GM12892 (cell line): ENCODE measurements around the gene LY6G5C.
A peak's percentile ranks its signal among the peaks of the same experiment; 100 is the strongest.

Experiments
- DNase-seq: peaks from one replicate; pipeline ENCODE4 v3.0.0; 2011; ENCODE audit not compliant: insufficient read length
- FAIRE-seq: peaks from 2 replicates; lab custom pipeline; 2011; peaks lifted over from hg19 to GRCh38; lab: Jason Lieb, UNC
- POLR2A ChIP-seq: IDR thresholded peaks from 2 replicates; pipeline ENCODE4 v1.6.1; 2011; ENCODE audit warnings: low read depth, low read length, control low read depth
- POLR2AphosphoS5 ChIP-seq: IDR thresholded peaks from 2 replicates; pipeline ENCODE4 v1.6.1; 2011; ENCODE audit warnings: low read depth, low read length, control low read depth
- TAF1 ChIP-seq: IDR thresholded peaks from 2 replicates; pipeline ENCODE4 v1.6.1; 2011; ENCODE audit warnings: low read depth, mild to moderate bottlenecking, control low read depth, low read length, borderline replicate concordance

Gene LY6G5C

GRCh38 chr6:31663126-31663960 is 17.5 kb downstream of the LY6G5C start:
- TF ChIP-seq TAF1 (no peak), POLR2AphosphoS5 (no peak), POLR2A (no peak)
- DNase-seq = no peak
- FAIRE-seq = no peak

DNA sequence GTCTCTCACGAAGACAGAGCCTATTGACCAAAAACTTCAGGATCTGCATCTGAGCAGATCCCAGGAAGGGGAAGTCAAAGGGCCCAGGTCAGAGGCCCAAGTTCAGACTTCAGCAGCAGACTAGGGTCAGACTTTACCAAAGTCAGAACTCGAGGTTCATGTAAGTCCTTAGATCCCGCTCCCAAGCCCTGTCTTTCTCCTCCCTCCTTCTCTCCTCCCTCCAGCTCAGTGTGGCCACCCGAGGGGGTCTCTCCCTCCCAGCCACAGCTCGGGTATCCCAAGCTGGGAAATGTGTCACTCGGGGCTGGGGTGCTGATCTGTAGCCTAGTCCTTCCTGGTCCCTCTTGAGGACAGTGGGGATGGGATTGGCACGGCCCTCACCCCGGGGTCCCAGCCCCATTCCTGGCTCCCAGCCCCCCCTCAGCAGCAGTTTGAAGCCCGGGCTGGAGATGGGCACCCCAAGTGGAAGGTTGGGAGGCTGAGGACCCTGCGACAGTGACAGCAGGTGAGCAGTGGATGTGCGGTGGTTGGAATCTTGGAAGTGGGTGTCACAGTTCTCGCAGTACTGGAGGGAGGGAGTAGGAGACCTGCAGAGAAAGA is 18.6 kb downstream of the LY6G5C start:
- TF ChIP-seq TAF1 (no peak), POLR2A (no peak; the same call in 1 of the 2 replicates), POLR2AphosphoS5 (no peak)
- no peak for FAIRE-seq
- DNase-seq = no peak

GRCh38 chr6:31661262-31662123 is 19.4 kb downstream of the LY6G5C start:
- FAIRE-seq (no peak), DNase-seq (no peak)
- TF ChIP-seq TAF1 (no peak), POLR2AphosphoS5 (no peak), POLR2A (0 out of 2 replicates have a peak, but pooled peaks have one; percentile 1)

DNA sequence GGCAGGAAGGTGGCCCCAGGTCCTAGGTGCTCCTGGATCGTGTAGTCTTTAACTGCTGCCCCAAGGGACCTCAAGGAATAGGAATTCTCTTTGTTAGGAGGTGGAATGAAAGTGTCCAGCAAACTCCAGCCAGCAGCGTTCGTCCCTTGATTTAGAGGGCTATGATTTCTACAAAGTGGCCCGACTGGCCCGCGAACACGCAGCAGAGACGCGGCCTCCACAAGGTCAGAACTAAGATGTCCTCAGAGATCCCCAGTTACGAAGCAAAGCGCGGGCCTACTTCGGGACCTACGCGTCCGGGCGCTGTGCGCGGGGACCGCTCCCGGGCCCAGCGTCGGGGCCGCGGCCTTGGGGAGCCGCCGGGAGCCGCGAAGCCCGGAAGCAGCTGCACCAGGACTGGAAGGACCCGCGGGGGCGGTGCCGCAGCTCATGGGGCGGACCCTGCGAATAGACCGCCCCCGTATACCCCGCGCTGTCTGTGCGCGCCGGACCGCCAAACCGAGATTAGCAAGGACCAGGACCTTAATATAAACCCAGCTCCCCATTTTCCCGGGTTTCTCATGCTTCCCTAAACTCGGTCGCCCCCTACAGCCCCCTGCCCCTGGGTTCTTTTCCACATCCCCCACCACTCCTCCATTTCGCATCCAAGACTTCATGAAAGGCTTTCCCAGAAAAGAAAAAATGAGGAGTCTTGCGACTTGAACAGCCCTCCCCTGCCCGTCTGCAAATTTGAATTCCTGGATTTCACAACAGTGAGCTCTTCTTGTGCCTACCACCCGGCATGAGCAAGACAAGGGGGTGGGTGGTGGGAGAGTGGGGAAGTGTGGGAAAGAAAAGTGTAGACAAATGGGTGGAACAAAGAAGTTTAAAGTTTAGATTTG is 20.2 kb downstream of the LY6G5C start, which contains the start of gene C6orf47:
TSS of gene C6orf47 (minus strand) at position 398 of the 881 bp plus-strand sequence. CDS start 831 bp downstream, outside the sequence.
- TF ChIP-seq POLR2AphosphoS5 (peak; percentile 69; the same call in 1 of the 2 replicates), TAF1 (peak; percentile 53; the same call in 1 of the 2 replicates), POLR2A (peak; percentile 88)
- DNase-seq (peak; percentile 84), FAIRE-seq (peak; percentile 80)

DNA sequence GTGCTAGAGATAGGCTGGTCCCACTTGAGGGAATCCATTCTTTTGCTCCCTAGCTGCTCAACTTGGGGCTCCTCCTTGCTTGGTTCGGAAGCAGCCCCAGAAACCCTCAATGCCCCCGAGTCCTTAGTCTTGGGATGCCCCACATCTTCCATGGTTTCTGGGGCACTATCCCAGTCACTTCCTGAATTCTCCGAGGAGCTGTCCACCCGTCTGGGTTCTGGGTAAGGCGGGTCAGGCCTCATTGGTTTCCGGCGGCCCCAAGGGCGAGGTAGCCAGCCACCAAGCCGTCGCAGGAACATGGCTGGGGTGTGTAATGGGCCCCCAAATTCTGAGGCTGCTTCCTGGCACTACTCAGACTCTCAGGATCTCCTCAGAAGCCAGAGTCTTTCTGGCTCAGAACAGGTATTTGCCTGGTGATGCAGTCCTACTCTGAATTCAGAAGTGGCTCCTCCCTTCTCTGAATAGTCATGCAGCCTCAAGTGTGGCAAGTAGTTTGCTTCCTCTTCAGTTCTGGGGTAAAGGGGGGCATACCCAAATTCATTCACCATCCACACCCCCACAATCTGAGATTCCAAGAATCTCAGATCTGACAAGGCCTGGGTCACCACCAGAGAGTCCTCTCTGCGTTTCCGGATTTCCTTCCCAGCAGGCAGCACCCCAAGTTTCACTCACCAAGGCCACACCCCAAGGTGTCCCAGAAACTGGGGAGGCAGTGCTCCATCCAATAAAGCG is 21.1 kb downstream of the LY6G5C start:
- FAIRE-seq = peak; percentile 38
- TF ChIP-seq POLR2AphosphoS5 (no peak), TAF1 (no peak), POLR2A (no peak)
- DNase-seq = no peak

- FAIRE-seq = no peak
Observed at GRCh38 chr6:31658983-31659648, 21.8 kb downstream of the LY6G5C start.

GRCh38 chr6:31658158-31658688 is 22.6 kb downstream of the LY6G5C start:
- TF ChIP-seq POLR2AphosphoS5 (0 out of 2 replicates have a peak, but pooled peaks have one; percentile 17), TAF1 (no peak)
- no peak for FAIRE-seq
- DNase-seq = no peak

More at GRCh38 chr6:31658983-31659648, 21.8 kb downstream of the LY6G5C start:
- no peak for DNase-seq
- TF ChIP-seq POLR2A (no peak), TAF1 (no peak), POLR2AphosphoS5 (no peak)

DNA sequence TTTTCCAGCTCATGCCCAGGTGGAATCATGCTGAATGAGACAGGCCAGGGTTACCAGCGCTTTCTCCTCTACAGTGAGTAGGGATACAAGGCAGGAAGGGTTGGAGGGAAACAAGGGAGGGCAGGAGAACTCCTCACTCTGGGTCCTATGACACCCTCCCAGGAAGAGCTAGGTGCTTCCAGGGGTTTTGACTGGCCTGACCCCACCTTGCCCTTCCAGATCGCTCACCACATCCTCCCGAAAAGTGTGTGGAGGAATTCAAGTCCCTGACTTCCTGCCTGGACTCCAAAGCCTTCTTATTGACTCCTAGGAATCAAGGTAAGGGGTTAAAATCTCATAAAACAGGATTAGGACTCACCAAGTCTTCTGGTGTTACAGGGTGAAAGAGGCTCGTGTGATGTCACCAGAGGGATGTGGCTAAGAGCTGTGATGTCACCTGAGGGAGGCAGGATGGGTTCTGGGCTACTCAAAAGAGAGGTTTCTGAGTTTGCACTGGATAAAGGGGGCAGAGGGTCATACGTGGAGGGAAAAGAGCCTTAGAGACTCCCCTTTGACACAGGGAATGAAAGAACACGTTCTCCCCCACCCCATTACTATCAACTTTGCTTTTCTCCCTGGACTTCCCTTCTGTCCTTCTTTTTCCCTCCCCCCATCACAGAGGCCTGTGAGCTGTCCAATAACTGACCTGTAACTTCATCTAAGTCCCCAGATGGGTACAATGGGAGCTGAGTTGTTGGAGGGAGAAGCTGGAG is 23.3 kb downstream of the LY6G5C start:
- FAIRE-seq = no peak
- TF ChIP-seq POLR2AphosphoS5 = no peak
- TF ChIP-seq POLR2A = no peak
- TF ChIP-seq TAF1 = no peak

More for the DNA sequence above, 23.3 kb downstream of the LY6G5C start:
- no peak for DNase-seq
